Right cardiac atrium (tissue), 5 donors: ENCODE measurements around the gene GSK3B. TPM values are rescaled to one million over a fixed set of nuclear protein-coding genes. Genes with fewer than 3 reads are reported as not detected.

ENCODE experiments used
- ATAC-seq, 2 donors: fragments of 200-7000 bp; cut with Tn5 transposase; one replicate each; pipeline versions ENCODE4 v1.8.0 to v1.9.1; 2020; ENCODE audit warnings: moderate library complexity in 2 of 2, mild to moderate bottlenecking in 1 of 2
- DNase-seq, 3 donors: peaks; one replicate each; pipeline ENCODE4 v3.0.0-alpha.2; 2020
- H3K27ac ChIP-seq: one replicate; pipeline ENCODE4 v1.5.1; 2013; ENCODE audit warnings: mild to moderate bottlenecking, low read length, control low read depth, moderate library complexity
- H3K27me3 ChIP-seq: one replicate; pipeline ENCODE4 v1.6.1; 2013; ENCODE audit not compliant: control insufficient read depth, insufficient read depth
- H3K4me1 ChIP-seq: one replicate; pipeline ENCODE4 v1.6.1; 2013; ENCODE audit warnings: low read length; ENCODE audit not compliant: control insufficient read depth, insufficient read depth
- H3K4me3 ChIP-seq: one replicate; pipeline ENCODE4 v1.5.1; 2013; ENCODE audit warnings: low read length, control low read depth
- H3K9me3 ChIP-seq: one replicate; pipeline ENCODE4 v1.6.1; 2013; ENCODE audit warnings: low read length; ENCODE audit not compliant: control insufficient read depth
- WGBS: extraction: QIAGEN DNeasy Blood & Tissue Kit; methylation state at CpG from one replicate; pipeline ENCODE4 v1.1.7; 2013; 5-methylcytosine and 5-hydroxymethylcytosine counted together
- intact Hi-C, 4 donors: fragments of 100-400 bp; cut with DNase I; formaldehyde crosslinking; loops; one replicate each; pipeline versions ENCODE4 v1.11.0 to v1.14.0; 2022 to 2023
- polyA plus RNA-seq: library from polyadenylated mRNA; stranded (reverse); fragments of 200-250 nt; gene quantifications from one replicate; pipeline ENCODE4 v1.2.3, GENCODE V29; 2013
- total RNA-seq, 4 donors: library from RNA; stranded (reverse); fragmentation: NEBNext Ultra II Directional; extraction: Animal tissue kit (Norgen Biotek cat#: 25700); gene quantifications; one replicate each; pipeline ENCODE4 v1.2.1, GENCODE V29; 2021
- donor health status: healthy with polysubstance abuse.
- donor health status: DM: no; HTN: yes; CAD: no.
- donor health status: DM: no; HTN: no; CAD: no.
- donor health status: DM: no; HTN: yes; CAD: no; lungs with severe emphysema.
- donor health status: DM: yes; HTN: yes; CAD: no.

The GSK3B gene
- total and polyA plus RNA-seq, 5 donors, result 11.4 to 44.6 (median 39.8) TPM

- 94% methylated on average over 3 of the region's 3 CpGs for WGBS
- no peak for DNase-seq
- H3K9me3 ChIP-seq, result no peaks in the 10 kb centered on the region
- peaks cover 3% of the 10 kb centered on the region for H3K4me1 ChIP-seq
- H3K27ac ChIP-seq, result no peak overlapping the region
- intact Hi-C loops, result no loop called here
- no peak for ATAC-seq
- no peak overlapping the region for H3K4me3 ChIP-seq
- H3K27me3 ChIP-seq, result no peaks in the 10 kb centered on the region
These were observed 263.2 kb downstream of the GSK3B start for GRCh38 chr3:119831022-119831421.

- no peak for DNase-seq
- intact Hi-C loops, result no loop called here
- no peak overlapping the region for H3K4me3 ChIP-seq
- no peaks in the 10 kb centered on the region for H3K27me3 ChIP-seq
- 62% methylated on average over 2 of the region's 2 CpGs for WGBS
- H3K27ac ChIP-seq, result no peak overlapping the region
- H3K9me3 ChIP-seq, result no peaks in the 10 kb centered on the region
- ATAC-seq, result no peak
- H3K4me1 ChIP-seq, result peaks cover 3% of the 10 kb centered on the region
These were observed 264.8 kb downstream of the GSK3B start for GRCh38 chr3:119829420-119829819.

GRCh38 chr3:119826711-119827608 is 267.3 kb downstream of the GSK3B start:
- H3K27me3 ChIP-seq, result no peaks in the 10 kb centered on the region
- intact Hi-C loops, result no loop called here
- H3K4me1 ChIP-seq, result peaks cover 3% of the 10 kb centered on the region
- ATAC-seq (no peak), DNase-seq (no peak)
- H3K27ac ChIP-seq, result no peak overlapping the region
- H3K9me3 ChIP-seq, result no peaks in the 10 kb centered on the region
- no peak overlapping the region for H3K4me3 ChIP-seq
- WGBS, result 73% methylated on average over 7 of the region's 7 CpGs

GRCh38 chr3:119825820-119826219 is 268.4 kb downstream of the GSK3B start:
- DNase-seq, result no peak
- Histone ChIP-seq H3K27me3 (no peaks in the 10 kb centered on the region), H3K9me3 (no peaks in the 10 kb centered on the region), H3K4me3 (no peak overlapping the region), H3K27ac (no peak overlapping the region), H3K4me1 (peaks cover 3% of the 10 kb centered on the region)
- intact Hi-C loops, result no loop called here
- no peak for ATAC-seq
- WGBS, result 87% methylated on average over 1 of the region's 1 CpG

DNA sequence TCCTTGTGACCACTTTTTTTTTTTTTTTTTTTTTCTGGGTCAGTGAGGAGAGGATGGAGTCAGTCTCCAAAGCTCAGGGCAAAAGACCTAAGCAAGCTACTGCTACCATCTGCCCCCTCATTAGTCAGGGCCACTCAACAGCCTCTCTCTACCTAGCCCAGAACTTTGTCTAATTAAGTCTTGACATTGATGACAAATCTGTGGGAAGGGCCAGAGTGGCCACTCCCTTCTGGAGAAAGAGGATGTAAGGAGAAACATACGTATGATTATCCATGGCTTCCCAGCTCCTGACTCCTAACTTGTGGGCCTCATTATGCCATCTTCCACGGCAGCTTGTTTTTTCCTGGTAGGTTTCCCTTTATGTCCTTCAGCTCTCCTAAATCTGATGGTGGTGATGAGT is 274.4 kb downstream of the GSK3B start:
- DNase-seq, result no peak
- intact Hi-C loops, result no loop called here
- ATAC-seq, result no peak

GRCh38 chr3:119818937-119819336 is 275.3 kb downstream of the GSK3B start:
- DNase-seq (no peak), ATAC-seq (no peak)
- Histone ChIP-seq H3K4me3 (no peak overlapping the region), H3K27ac (no peak overlapping the region), H3K27me3 (no peaks in the 10 kb centered on the region), H3K4me1 (no peaks in the 10 kb centered on the region), H3K9me3 (no peaks in the 10 kb centered on the region)
- intact Hi-C loops, result no loop called here
- 74% methylated on average over 2 of the region's 2 CpGs for WGBS

More for the DNA sequence above, 274.4 kb downstream of the GSK3B start:
- no peaks in the 10 kb centered on the region for H3K4me1 ChIP-seq
- no peak overlapping the region for H3K4me3 ChIP-seq
- no peaks in the 10 kb centered on the region for H3K9me3 ChIP-seq
- WGBS, result 54% methylated on average over 2 of the region's 2 CpGs
- H3K27me3 ChIP-seq, result no peaks in the 10 kb centered on the region
- no peak overlapping the region for H3K27ac ChIP-seq

DNA sequence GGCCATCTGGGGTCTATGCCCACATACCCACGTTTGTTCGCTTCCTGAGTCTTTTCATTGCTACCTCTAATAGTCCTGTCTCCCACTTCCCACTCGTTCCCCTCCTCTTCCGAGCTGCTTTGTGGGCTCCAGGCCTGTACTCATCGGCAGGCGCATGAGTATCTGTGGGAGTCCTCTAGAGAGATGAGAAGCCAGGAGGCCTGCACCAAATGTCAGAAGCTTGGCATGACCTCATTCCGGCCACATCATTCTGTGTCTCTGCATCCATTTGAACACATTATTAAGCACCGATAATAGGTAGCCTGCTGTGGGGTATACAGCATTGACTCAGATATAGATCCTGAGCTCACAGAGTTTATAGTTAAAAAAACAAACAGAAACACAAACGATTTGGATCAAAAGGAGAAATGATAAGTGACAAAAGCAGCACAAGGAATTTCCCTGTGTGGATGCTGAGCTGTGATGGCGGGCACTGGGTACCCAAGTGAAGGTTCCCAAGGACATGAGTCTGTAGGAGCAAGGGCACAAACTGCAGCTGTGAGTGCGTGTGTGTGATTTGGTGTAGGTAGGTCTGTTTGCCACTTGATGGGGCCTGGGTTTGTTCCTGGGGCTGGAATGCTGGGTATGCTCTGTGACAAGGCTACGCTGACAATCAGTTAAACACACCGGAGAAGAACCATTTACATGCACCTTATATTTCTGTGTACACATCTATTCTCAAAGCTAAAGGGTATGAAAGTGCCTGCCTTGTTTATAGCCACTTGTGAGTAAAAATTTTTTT is 276.5 kb downstream of the GSK3B start:
- ATAC-seq, result no peak

DNA sequence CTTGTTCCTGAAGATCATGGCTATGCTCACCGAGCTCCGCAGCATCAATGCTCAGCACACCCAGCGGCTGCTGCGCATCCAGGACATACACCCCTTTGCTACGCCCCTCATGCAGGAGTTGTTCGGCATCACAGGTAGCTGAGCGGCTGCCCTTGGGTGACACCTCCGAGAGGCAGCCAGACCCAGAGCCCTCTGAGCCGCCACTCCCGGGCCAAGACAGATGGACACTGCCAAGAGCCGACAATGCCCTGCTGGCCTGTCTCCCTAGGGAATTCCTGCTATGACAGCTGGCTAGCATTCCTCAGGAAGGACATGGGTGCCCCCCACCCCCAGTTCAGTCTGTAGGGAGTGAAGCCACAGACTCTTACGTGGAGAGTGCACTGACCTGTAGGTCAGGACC is 277.2 kb downstream of the GSK3B start:
- ATAC-seq (peak; percentile 16 to 27), DNase-seq (no peak)
- Histone ChIP-seq H3K9me3 (no peaks in the 10 kb centered on the region), H3K27me3 (no peaks in the 10 kb centered on the region), H3K4me1 (no peaks in the 10 kb centered on the region), H3K4me3 (no peak overlapping the region), H3K27ac (no peak overlapping the region)
- 70% methylated on average over 12 of the region's 12 CpGs for WGBS
- intact Hi-C loops, result no loop called here

More for the DNA sequence above, 276.5 kb downstream of the GSK3B start:
- Histone ChIP-seq H3K27me3 (no peaks in the 10 kb centered on the region), H3K4me1 (no peaks in the 10 kb centered on the region), H3K9me3 (no peaks in the 10 kb centered on the region), H3K4me3 (no peak overlapping the region), H3K27ac (no peak overlapping the region)
- DNase-seq, result no peak
- intact Hi-C loops, result no loop called here
- 76% methylated on average over 13 of the region's 13 CpGs for WGBS

- intact Hi-C loops, result no loop called here
- no peak overlapping the region for H3K4me3 ChIP-seq
- H3K27ac ChIP-seq, result no peak overlapping the region
- no peaks in the 10 kb centered on the region for H3K9me3 ChIP-seq
- H3K4me1 ChIP-seq, result no peaks in the 10 kb centered on the region
- DNase-seq (no peak), ATAC-seq (no peak)
- WGBS, result 83% methylated on average over 8 of the region's 8 CpGs
- no peaks in the 10 kb centered on the region for H3K27me3 ChIP-seq
These were observed 278.5 kb downstream of the GSK3B start for GRCh38 chr3:119815716-119816115.

DNA sequence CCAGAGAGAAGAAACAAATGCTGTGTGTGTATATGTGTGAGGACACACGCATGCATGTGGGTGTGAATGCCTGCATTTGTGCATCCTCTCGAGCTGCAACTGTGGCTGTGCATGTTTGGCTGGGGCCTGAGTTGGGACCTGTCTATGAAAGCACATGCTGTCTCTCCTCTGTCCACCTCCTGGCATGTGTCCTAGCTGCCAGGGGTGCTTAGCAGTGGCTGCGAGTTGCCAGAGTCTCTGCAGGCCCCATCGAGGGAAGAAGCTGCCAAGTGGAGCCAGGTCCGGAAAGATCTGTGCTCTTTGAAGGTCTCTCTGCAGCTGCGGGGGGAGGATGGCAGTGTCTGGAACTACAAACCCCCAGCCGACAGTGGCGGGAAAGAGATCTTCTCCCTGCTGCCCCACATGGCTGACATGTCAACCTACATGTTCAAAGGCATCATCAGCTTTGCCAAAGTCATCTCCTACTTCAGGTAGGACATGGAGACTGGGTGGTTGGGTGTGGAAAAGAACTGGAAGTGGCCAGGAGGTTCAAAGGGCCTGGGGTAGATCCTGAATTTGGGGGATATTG is 281.7 kb downstream of the GSK3B start:
- DNase-seq, result no peak
- H3K27ac ChIP-seq, result no peak overlapping the region
- no peaks in the 10 kb centered on the region for H3K4me1 ChIP-seq
- intact Hi-C loops, result no loop called here
- no peak for ATAC-seq
- no peak overlapping the region for H3K4me3 ChIP-seq
- H3K9me3 ChIP-seq, result no peaks in the 10 kb centered on the region
- no peaks in the 10 kb centered on the region for H3K27me3 ChIP-seq
- 75% methylated on average over 8 of the region's 8 CpGs for WGBS

GRCh38 chr3:119810018-119810435 is 284.2 kb downstream of the GSK3B start:
- ATAC-seq (peak; percentile 69 to 75), DNase-seq (peak; percentile 27 to 70 (median 61))
- intact Hi-C loops, result no loop called here

More at GRCh38 chr3:119810018-119810435, 284.2 kb downstream of the GSK3B start:
- Histone ChIP-seq H3K4me3 (peak overlapping the region; percentile 23), H3K27me3 (no peaks in the 10 kb centered on the region), H3K4me1 (no peaks in the 10 kb centered on the region), H3K27ac (no peak overlapping the region), H3K9me3 (no peaks in the 10 kb centered on the region)
- WGBS, result 1% methylated on average over 33 of the region's 33 CpGs
